ENCODE results near the gene PLCH1.

Gene PLCH1

GRCh38 chr3:155528579-155528978 lies 216.3 kb downstream of the PLCH1 start:
- Histone ChIP-seq H3K27me3 (replicated peaks; ENCODE audit: control insufficient read depth, insufficient read depth, low read length) (no peaks in the 10 kb centered on the region), H3K36me3 (ENCODE audit: control insufficient read depth, insufficient read depth, low read length) (no peaks in the 10 kb centered on the region), H3K4me3 (replicated peaks; ENCODE audit: low read depth, low read length) (no peak overlapping the region)
- TF ChIP-seq CTCF (IDR thresholded peaks at IDR 0.05; ENCODE audit: insufficient read depth, low read length, poor library complexity, severe bottlenecking) = no peak
- no peak for DNase-seq (ENCODE audit: extremely low read depth, insufficient read length)

- no peak overlapping the region for H3K4me3 ChIP-seq (replicated peaks; ENCODE audit: low read depth, low read length)
- no peak for DNase-seq (ENCODE audit: extremely low read depth, insufficient read length)
- H3K36me3 ChIP-seq (ENCODE audit: control insufficient read depth, insufficient read depth, low read length) = no peaks in the 10 kb centered on the region
- TF ChIP-seq CTCF (IDR thresholded peaks at IDR 0.05; ENCODE audit: insufficient read depth, low read length, poor library complexity, severe bottlenecking) = no peak
- no peaks in the 10 kb centered on the region for H3K27me3 ChIP-seq (replicated peaks; ENCODE audit: control insufficient read depth, insufficient read depth, low read length)
These were observed 219.5 kb downstream of the PLCH1 start for GRCh38 chr3:155525324-155525833.

GRCh38 chr3:155520463-155520862 lies 224.4 kb downstream of the PLCH1 start:
- Histone ChIP-seq H3K27me3 (replicated peaks; ENCODE audit: control insufficient read depth, insufficient read depth, low read length) (no peaks in the 10 kb centered on the region), H3K4me3 (replicated peaks; ENCODE audit: low read depth, low read length) (no peak overlapping the region), H3K36me3 (ENCODE audit: control insufficient read depth, insufficient read depth, low read length) (no peaks in the 10 kb centered on the region)
- no peak for DNase-seq (ENCODE audit: extremely low read depth, insufficient read length)
- TF ChIP-seq CTCF (IDR thresholded peaks at IDR 0.05; ENCODE audit: insufficient read depth, low read length, poor library complexity, severe bottlenecking) = no peak

GRCh38 chr3:155519078-155519477 lies 225.8 kb downstream of the PLCH1 start:
- H3K4me3 ChIP-seq (replicated peaks; ENCODE audit: low read depth, low read length) = no peak overlapping the region
- peak; percentile 37 for DNase-seq (ENCODE audit: extremely low read depth, insufficient read length)
- H3K36me3 ChIP-seq (ENCODE audit: control insufficient read depth, insufficient read depth, low read length) = no peaks in the 10 kb centered on the region
- TF ChIP-seq CTCF (IDR thresholded peaks at IDR 0.05; ENCODE audit: insufficient read depth, low read length, poor library complexity, severe bottlenecking) = no peak
- no peaks in the 10 kb centered on the region for H3K27me3 ChIP-seq (replicated peaks; ENCODE audit: control insufficient read depth, insufficient read depth, low read length)

- DNase-seq (ENCODE audit: extremely low read depth, insufficient read length) = no peak
- Histone ChIP-seq H3K36me3 (ENCODE audit: control insufficient read depth, insufficient read depth, low read length) (no peaks in the 10 kb centered on the region), H3K4me3 (replicated peaks; ENCODE audit: low read depth, low read length) (no peak overlapping the region), H3K27me3 (replicated peaks; ENCODE audit: control insufficient read depth, insufficient read depth, low read length) (no peaks in the 10 kb centered on the region)
- TF ChIP-seq CTCF (IDR thresholded peaks at IDR 0.05; ENCODE audit: insufficient read depth, low read length, poor library complexity, severe bottlenecking) = no peak
These were observed 227.0 kb downstream of the PLCH1 start for GRCh38 chr3:155517903-155518302.

GRCh38 chr3:155516439-155516838 lies 228.4 kb downstream of the PLCH1 start:
- no peak for TF ChIP-seq CTCF (IDR thresholded peaks at IDR 0.05; ENCODE audit: insufficient read depth, low read length, poor library complexity, severe bottlenecking)
- Histone ChIP-seq H3K27me3 (replicated peaks; ENCODE audit: control insufficient read depth, insufficient read depth, low read length) (no peaks in the 10 kb centered on the region), H3K36me3 (ENCODE audit: control insufficient read depth, insufficient read depth, low read length) (no peaks in the 10 kb centered on the region), H3K4me3 (replicated peaks; ENCODE audit: low read depth, low read length) (no peak overlapping the region)
- no peak for DNase-seq (ENCODE audit: extremely low read depth, insufficient read length)
